MV-4-11 (cell line): ENCODE data around the gene RBM33.

Experiments used
- DNase-seq: peaks from one replicate; lab custom pipeline; 2025; lab: John Stamatoyannopoulos, UW

The RBM33 gene

GRCh38 chr7:155624412-155624811 lies 20.0 kb upstream of the RBM33 start:
- DNase-seq, result no peak

- DNase-seq, result no peak
These were observed 18.9 kb upstream of the RBM33 start for GRCh38 chr7:155625557-155625956.

GRCh38 chr7:155629171-155629570 lies 15.3 kb upstream of the RBM33 start:
- DNase-seq, result no peak

GRCh38 chr7:155631155-155631554 lies 13.3 kb upstream of the RBM33 start:
- no peak for DNase-seq

GRCh38 chr7:155635817-155636216 lies 8.6 kb upstream of the RBM33 start:
- DNase-seq, result no peak

- no peak for DNase-seq
These were observed 7.3 kb upstream of the RBM33 start for GRCh38 chr7:155637155-155637554.

GRCh38 chr7:155638366-155638765 lies 6.1 kb upstream of the RBM33 start:
- no peak for DNase-seq

DNA sequence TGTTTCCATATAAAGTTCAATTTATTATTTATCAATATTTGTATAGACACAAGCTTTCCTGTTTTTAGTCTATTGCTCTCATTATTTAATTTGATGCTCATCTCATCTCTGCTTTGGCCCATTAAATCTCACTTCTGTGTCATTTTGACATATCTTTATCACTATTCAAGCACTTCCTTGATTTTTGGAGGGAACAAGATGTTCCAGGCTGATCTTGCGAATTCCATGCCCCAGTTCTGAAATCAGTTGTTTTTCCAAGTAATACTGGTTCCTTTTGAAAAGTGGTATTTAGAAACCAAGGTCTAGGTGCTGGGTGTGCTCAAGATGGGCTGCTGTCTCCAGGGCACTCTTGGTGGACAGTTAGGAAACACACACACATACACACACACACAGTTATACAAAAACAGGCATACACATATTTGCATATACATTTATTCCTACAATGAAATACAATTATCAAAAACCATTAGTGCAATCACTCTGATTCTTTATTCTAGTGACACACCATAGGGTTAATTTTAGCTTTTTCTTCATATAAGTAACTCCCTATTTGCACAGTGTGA lies 4.4 kb upstream of the RBM33 start:
- no peak for DNase-seq

GRCh38 chr7:155640629-155641028 lies 3.8 kb upstream of the RBM33 start:
- DNase-seq, result no peak

- no peak for DNase-seq
These were observed 670 bp upstream of the RBM33 start for GRCh38 chr7:155643804-155644177.

- DNase-seq, result peak; percentile 26
These were observed 579 bp downstream of the RBM33 start for GRCh38 chr7:155644971-155645509.

DNA sequence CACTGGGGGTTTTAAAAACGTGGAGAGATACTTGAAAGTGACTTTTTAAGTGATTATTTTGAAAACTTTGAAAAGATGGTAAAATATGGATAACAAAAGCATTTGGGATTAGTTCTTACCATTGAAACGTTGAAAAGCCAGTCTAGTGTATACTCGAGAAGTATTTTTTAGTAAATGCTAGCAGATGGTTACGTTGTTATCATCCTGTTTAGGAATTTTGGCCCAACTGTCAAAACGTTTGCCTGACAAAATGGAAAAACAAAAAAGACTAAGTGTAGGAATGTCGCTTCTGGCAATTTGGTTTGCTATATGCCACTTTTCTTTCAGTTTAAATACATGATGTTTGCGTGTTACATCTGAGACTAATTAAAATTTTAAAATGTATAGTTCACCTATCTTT lies 1.2 kb downstream of the RBM33 start:
- DNase-seq, result no peak

DNA sequence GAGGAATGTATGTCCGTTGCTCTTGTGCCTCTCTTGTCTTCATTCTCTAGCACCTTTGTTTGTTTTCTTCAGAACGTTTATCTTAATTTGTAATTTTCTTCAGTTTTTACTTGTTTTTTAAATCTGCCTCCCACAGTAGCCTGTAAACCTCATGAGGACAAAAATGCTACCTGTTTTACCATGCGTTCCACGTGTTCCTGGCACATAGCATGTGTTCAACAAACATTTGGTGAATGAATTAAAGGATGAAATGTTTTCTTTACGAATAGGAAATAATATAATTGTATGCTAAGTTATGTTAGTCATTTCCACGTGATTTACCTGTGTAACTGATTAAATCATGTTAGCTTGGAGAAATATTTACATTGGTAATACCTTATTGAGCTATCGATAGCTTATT lies 2.2 kb downstream of the RBM33 start:
- DNase-seq, result no peak

- no peak for DNase-seq
These were observed 2.8 kb downstream of the RBM33 start for GRCh38 chr7:155647302-155647701.

DNA sequence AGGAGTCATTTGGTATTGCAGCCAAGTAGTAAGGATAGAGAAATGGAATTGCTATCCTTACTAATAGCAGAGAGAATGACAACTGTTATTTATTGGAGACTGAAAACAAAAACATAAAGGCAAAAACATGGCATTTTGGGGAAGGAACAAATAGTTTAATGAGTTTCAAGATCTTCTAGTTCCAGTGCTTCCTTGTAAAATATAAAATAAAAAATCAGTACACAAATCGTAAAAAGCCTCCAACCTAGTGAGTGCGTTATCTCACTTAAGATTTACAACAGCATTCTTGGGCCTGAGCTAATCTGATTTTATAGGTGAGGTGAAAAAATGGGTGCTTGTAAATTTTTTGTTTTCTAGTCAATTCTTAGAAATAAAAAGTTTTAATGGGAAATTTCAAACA lies 3.3 kb downstream of the RBM33 start:
- DNase-seq, result no peak

- DNase-seq, result no peak
These were observed 4.4 kb downstream of the RBM33 start for GRCh38 chr7:155648752-155649339.

GRCh38 chr7:155649588-155649987 lies 5.1 kb downstream of the RBM33 start:
- no peak for DNase-seq

DNA sequence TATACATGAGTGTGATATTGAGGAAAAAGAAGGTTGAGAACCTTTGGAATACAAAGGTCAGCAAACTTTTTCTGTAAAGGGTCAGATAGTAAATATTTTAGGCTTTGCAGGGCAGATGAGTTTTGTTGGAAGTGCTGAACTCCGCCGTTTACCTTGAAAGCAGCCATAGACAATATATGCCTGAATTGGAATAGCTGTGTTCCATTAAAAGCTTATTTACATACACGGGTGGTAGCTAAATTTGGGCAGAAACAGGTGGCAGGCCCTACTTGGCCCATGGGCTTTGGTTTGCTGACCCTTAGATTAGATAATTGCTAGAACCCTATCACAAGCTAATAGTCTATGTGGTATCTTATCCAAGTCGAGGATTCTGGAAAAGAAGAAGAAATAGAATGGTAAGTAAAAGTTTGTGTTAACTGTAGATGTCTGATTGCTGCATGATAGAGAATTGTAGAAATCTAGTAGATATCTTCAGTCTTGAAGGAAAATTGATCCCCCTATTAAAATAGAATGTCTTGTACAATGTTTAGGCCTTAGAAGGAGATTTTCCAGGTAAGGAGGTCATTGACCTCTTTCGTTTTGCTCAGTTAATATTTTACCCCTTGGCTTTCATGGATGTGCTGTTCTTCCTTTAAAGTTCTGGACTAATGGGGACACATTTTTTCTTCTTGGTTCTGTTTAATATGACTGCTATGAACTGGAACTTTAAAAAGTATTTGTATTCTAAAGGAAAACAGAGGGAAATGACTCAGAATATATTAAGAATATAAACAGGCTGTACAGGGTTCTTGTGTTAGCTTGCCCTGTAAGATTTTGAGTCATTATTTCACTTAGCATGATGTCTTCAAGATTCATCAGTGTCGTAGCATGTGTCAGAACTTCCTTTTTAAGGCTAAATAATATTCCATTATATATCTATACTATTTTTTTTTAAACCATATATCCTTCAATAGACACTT lies 8.0 kb downstream of the RBM33 start:
- DNase-seq, result no peak

DNA sequence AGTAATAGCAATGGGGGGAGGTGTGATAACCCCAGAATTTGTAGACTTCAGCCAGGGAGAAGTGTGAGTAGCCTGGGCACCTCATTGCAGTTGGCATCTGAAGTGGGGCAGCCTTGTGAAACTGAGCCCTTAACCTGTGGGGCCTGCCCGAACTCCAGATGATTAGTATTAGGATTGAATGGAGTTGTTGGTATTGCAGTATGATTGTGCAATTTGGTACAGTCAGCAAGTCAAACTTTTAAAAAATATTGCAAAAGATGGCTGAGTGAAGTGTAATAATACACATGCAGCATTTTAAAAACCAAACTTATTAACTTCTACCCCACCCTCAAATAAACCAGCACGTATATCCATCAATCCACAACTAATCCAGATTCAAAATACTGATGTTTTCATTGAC lies 9.3 kb downstream of the RBM33 start:
- peak; percentile 59 for DNase-seq

DNA sequence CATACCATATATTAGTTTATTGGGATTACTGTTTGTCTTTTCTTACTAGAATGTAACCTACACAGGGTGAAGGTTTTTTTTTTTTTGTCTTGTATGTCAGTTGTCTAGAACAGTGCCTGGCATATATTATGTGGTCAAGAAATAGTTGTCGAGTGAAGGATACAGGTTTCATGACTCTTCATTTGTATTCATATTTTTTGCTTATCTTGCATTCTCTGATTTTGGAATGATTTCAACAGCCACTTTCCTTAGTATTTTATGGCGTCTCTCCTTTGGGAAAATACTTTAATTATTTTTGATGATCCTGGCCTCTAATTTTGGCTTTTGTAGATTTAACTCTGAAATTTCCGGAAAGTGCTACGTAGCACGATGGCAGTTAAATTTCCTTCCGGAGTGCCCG lies 12.4 kb downstream of the RBM33 start:
- no peak for DNase-seq

DNA sequence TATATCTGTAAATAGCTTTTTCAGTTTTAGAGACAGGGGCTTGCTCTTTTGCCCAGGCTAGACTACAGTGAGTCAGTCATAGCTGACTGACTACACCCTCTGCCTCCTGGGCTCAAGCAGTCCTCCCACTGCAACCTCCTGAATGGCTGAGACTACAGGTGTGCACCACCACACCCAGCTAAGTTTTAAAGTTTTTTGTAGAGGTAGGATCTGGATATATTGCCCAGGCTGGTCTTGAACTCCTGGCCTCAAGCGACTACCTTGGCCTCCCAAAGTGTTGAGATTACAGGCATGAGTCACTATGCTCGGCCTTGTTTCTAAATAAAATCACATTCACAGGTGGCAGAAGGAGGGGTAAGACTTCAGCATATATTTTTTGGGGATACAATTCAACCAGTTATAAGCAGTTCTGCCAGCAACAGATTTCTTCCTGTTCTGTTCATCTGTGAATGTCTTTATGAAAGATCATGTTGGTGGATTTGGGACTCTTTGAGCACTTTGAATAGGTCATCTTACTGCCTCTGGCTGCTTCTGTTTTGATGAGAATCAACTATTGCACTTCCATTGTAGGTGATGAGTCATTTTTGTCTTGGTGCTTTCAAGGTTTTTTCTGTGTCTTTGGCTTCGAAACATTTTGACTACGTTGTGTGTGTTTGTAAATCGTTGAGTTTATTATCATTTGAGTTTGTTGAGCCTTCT lies 15.7 kb downstream of the RBM33 start:
- peak; percentile 25 for DNase-seq

- DNase-seq, result no peak
These were observed 16.3 kb downstream of the RBM33 start for GRCh38 chr7:155660758-155661093.
